OCI-LY3 (cell line): ENCODE measurements around the gene LHX1.
A peak's percentile ranks its signal among the peaks of the same experiment; 100 is the strongest.

ENCODE experiments used
- H2AFZ ChIP-seq: fragments of 200-600, 300-600 bp; shearing (Covaris generic); 2 replicates; pipeline ENCODE4 v1.6.0; 2014; ENCODE audit warnings: antibody characterized with exemption, low read depth, low read length
- H3K27ac ChIP-seq: fragments of 200-600, 300-600 bp; sonication (generic); 2 replicates; pipeline ENCODE4 v1.5.1; 2014; ENCODE audit warnings: mild to moderate bottlenecking, low read length, moderate library complexity, mixed read lengths
- H3K27me3 ChIP-seq: fragments of 200-600, 300-600 bp; sonication (generic); 2 replicates; pipeline ENCODE4 v1.6.1; 2014; ENCODE audit warnings: low read depth, low read length, mixed read lengths
- H3K36me3 ChIP-seq: fragments of 200-600, 300-600 bp; sonication (generic); replicated peaks from 2 replicates; pipeline ENCODE3; 2014; ENCODE audit warnings: low read depth, low read length, mixed read lengths
- H3K4me1 ChIP-seq: fragments of 300-600, 200-600 bp; sonication (generic); 2 replicates; pipeline ENCODE4 v1.6.1; 2014; ENCODE audit warnings: low read length, mixed read lengths
- H3K4me2 ChIP-seq: fragments of 200-600, 300-600 bp; sonication (generic); 2 replicates; pipeline ENCODE4 v1.6.1; 2014; ENCODE audit warnings: low read length, mixed read lengths
- H3K4me3 ChIP-seq: fragments of 300-600, 200-600 bp; sonication (generic); 2 replicates; pipeline ENCODE4 v1.5.1; 2014; ENCODE audit warnings: antibody characterized with exemption, mild to moderate bottlenecking, low read length, moderate library complexity
- H3K79me2 ChIP-seq: fragments of 300-600, 200-600 bp; shearing (Covaris generic); 2 replicates; pipeline ENCODE4 v1.6.1; 2014; ENCODE audit warnings: mild to moderate bottlenecking, low read length, mixed read lengths
- H3K9ac ChIP-seq: fragments of 300-600, 200-600 bp; shearing (Covaris generic); 2 replicates; pipeline ENCODE4 v1.6.0; 2014; ENCODE audit warnings: mild to moderate bottlenecking, low read length, moderate library complexity
- H3K9me3 ChIP-seq: fragments of 200-600, 300-600 bp; shearing (Covaris generic); 2 replicates; pipeline ENCODE4 v1.6.1; 2014; ENCODE audit warnings: low read length, mixed read lengths; ENCODE audit not compliant: insufficient read depth
- H4K20me1 ChIP-seq: fragments of 200-600, 300-600 bp; sonication (generic); 2 replicates; pipeline ENCODE4 v1.6.1; 2016; ENCODE audit warnings: low read length, mixed read lengths; ENCODE audit not compliant: insufficient read depth
- EZH2phosphoT487 ChIP-seq: fragments of 200-600 bp; shearing (Covaris generic); IDR thresholded peaks from 2 replicates; pipeline ENCODE4 v1.6.1; 2018; ENCODE audit warnings: antibody characterized with exemption, mixed run types, low read depth
- TF ChIP-seq, protein P1 (sequence below): fragments of 200-600, 300-600 bp; sonication (generic); IDR thresholded peaks from 2 replicates; pipeline ENCODE4 v1.5.1; 2014; ENCODE audit warnings: antibody characterized with exemption, low read length, low read depth

Gene LHX1

DNA sequence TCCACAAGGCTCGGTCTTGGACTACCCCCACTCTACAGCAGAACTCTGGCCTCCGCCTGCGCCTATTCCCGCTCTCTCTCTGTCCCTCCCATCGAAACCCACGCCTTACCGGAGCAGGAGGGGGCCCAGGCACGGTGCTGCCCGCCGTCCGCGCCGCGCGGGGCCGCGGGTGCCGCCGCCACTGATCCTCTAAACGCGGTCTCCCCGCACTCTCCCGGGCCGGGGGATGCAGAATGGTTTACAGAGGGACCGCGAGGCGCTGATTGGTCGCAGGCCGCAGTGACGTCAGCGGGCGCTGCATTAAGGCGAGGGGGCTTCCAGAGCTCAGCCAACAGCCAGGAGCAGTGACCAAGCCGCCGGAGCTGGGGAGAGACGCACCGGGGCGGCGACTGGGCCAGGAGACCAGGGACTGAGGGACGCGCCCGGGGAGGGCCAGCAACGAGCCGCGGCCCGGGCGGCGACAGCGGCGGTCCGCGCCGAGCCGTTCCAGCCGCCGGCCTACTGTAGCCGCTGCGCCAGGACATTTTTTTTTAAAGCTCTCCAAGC lies 747 bp upstream of the LHX1 start:
- TF ChIP-seq, protein P1, sequence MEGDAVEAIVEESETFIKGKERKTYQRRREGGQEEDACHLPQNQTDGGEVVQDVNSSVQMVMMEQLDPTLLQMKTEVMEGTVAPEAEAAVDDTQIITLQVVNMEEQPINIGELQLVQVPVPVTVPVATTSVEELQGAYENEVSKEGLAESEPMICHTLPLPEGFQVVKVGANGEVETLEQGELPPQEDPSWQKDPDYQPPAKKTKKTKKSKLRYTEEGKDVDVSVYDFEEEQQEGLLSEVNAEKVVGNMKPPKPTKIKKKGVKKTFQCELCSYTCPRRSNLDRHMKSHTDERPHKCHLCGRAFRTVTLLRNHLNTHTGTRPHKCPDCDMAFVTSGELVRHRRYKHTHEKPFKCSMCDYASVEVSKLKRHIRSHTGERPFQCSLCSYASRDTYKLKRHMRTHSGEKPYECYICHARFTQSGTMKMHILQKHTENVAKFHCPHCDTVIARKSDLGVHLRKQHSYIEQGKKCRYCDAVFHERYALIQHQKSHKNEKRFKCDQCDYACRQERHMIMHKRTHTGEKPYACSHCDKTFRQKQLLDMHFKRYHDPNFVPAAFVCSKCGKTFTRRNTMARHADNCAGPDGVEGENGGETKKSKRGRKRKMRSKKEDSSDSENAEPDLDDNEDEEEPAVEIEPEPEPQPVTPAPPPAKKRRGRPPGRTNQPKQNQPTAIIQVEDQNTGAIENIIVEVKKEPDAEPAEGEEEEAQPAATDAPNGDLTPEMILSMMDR = no peak
- no peak for TF ChIP-seq EZH2phosphoT487

DNA sequence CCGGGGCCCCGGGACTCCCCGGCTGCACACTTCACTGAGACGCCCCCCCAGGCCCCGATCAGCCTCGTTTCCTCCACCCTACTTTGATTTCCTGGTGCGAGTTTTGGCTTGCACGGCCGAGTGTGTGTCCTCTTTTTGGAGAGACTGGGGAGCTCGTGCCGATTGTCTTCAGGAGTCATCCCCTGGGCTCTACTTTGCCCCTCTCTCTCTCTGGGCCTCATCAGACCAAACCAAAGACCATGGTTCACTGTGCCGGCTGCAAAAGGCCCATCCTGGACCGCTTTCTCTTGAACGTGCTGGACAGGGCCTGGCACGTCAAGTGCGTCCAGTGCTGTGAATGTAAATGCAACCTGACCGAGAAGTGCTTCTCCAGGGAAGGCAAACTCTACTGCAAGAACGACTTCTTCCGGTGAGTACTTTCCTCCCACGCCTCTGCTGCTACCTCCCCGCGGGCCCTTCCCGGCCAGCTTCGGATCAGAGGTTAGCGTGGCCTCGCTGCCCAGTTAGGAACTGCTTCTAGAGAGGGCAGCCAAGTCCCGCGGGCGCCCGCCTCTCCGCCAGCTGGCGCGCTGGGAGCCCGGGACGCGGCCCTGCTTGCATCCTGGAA lies 787 bp downstream of the LHX1 start:
- TF ChIP-seq, protein P1 = no peak
- no peak for TF ChIP-seq EZH2phosphoT487
- H3K36me3 ChIP-seq = no peaks in the 10 kb centered on the region
- no peaks in the 10 kb centered on the region for H3K9me3 ChIP-seq
- peak overlapping the region; percentile 64 for H3K4me2 ChIP-seq
- no peaks in the 10 kb centered on the region for H3K4me1 ChIP-seq
- H3K9ac ChIP-seq = no peak overlapping the region
- H3K27me3 ChIP-seq = peaks cover 16% of the 10 kb centered on the region
- peak overlapping the region; percentile 71 for H3K4me3 ChIP-seq
- H4K20me1 ChIP-seq = no peaks in the 10 kb centered on the region
- H3K79me2 ChIP-seq = no peaks in the 10 kb centered on the region
- no peak overlapping the region for H3K27ac ChIP-seq
- H2AFZ ChIP-seq = no peak overlapping the region

More for the DNA sequence above, 747 bp upstream of the LHX1 start:
- Histone ChIP-seq H2AFZ (no peak overlapping the region), H4K20me1 (no peaks in the 10 kb centered on the region), H3K27ac (no peak overlapping the region), H3K4me1 (no peaks in the 10 kb centered on the region; the same call in 1 of the 2 replicates), H3K36me3 (no peaks in the 10 kb centered on the region), H3K4me2 (peak overlapping the region; percentile 64; the same call in 1 of the 2 replicates), H3K9me3 (no peaks in the 10 kb centered on the region), H3K27me3 (peaks cover 16% of the 10 kb centered on the region), H3K79me2 (no peaks in the 10 kb centered on the region), H3K9ac (no peak overlapping the region), H3K4me3 (peak overlapping the region; percentile 71)

DNA sequence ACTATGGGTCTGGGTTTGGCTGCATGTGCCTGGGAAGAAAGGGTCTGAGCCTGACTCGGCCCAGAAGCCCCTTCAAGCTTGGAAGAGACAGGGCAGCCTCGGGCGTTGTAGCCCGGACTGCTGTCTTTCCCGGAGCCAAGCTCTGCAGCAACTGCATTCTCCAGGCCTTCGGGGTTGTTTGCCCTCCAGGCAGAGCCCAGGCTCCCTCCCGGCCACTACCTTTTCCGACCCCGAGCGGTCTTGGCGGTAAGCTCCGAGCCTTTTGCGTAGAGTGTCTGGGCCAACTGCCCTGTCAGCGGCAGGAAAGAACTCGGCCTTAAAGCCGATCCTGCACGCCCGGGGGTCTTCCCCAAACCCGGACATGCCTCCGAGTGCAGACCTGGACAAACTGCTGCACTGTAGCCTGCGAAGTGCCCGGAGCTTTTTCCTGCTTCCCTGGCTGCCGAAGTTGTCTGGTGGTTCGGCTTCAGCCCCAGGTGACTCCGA lies 1.3 kb downstream of the LHX1 start:
- Histone ChIP-seq H3K9ac (no peak overlapping the region), H3K36me3 (no peaks in the 10 kb centered on the region), H3K4me3 (no peak overlapping the region), H2AFZ (no peak overlapping the region), H3K27ac (no peak overlapping the region), H3K4me2 (no peak overlapping the region), H3K27me3 (peaks cover 16% of the 10 kb centered on the region), H3K4me1 (no peaks in the 10 kb centered on the region), H4K20me1 (no peaks in the 10 kb centered on the region), H3K9me3 (no peaks in the 10 kb centered on the region), H3K79me2 (no peaks in the 10 kb centered on the region)
- no peak for TF ChIP-seq EZH2phosphoT487
- TF ChIP-seq, protein P1 = no peak

DNA sequence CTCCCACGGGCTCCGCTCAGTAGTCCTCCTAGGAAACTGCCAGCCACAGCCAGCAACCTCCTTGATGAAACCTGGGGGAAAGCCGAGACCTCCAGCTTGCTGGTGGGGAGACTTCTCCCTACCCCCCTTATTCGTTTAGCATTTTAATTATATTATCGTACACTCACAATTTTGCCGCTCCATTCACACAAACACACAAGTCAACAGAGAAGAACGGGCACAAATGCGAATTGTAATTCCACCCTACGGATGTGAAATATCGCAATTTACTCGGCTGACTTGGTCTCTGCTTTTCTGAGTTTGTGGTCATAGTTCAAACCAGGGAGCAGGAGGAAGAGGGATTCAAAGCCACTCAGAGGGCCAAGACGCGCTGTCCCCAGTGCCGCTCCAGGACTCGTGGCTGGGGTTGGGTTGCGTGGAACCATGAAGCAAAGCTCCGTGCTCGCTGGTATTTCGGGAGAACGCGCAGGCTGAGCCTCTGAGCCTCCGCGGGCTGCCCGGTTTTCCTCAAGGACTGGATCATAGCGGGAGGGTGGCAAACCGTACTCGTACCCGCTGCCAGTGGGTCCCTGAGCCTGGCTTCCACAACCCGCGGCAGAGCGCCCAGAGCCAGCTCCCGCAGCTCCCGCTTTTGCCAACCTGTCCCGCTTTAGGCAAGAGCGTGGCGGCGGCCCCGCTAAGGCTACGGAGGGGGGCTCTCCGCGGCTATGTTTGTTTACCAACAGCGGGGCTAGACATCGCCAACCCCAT lies 2.0 kb downstream of the LHX1 start:
- peaks cover 20% of the 10 kb centered on the region for H3K27me3 ChIP-seq
- no peak overlapping the region for H2AFZ ChIP-seq
- H3K9ac ChIP-seq = no peak overlapping the region
- no peak overlapping the region for H3K4me3 ChIP-seq
- no peak overlapping the region for H3K27ac ChIP-seq
- no peaks in the 10 kb centered on the region for H3K36me3 ChIP-seq
- H4K20me1 ChIP-seq = no peaks in the 10 kb centered on the region
- no peak overlapping the region for H3K4me2 ChIP-seq
- H3K9me3 ChIP-seq = no peaks in the 10 kb centered on the region
- H3K4me1 ChIP-seq = no peaks in the 10 kb centered on the region
- no peak for TF ChIP-seq EZH2phosphoT487
- TF ChIP-seq, protein P1 = no peak
- H3K79me2 ChIP-seq = no peaks in the 10 kb centered on the region
